ENCODE results near the gene RAD9A.
A peak's percentile ranks its signal among the peaks of the same experiment; 100 is the strongest.

The RAD9A gene

GRCh38 chr11:67349457-67349856 is 42.3 kb upstream of the RAD9A start:
- TF ChIP-seq, protein P1, sequence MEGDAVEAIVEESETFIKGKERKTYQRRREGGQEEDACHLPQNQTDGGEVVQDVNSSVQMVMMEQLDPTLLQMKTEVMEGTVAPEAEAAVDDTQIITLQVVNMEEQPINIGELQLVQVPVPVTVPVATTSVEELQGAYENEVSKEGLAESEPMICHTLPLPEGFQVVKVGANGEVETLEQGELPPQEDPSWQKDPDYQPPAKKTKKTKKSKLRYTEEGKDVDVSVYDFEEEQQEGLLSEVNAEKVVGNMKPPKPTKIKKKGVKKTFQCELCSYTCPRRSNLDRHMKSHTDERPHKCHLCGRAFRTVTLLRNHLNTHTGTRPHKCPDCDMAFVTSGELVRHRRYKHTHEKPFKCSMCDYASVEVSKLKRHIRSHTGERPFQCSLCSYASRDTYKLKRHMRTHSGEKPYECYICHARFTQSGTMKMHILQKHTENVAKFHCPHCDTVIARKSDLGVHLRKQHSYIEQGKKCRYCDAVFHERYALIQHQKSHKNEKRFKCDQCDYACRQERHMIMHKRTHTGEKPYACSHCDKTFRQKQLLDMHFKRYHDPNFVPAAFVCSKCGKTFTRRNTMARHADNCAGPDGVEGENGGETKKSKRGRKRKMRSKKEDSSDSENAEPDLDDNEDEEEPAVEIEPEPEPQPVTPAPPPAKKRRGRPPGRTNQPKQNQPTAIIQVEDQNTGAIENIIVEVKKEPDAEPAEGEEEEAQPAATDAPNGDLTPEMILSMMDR (IDR thresholded peaks at IDR 0.05; ENCODE audit: insufficient read depth, missing control alignments) = no peak
- no peak for FAIRE-seq

DNA sequence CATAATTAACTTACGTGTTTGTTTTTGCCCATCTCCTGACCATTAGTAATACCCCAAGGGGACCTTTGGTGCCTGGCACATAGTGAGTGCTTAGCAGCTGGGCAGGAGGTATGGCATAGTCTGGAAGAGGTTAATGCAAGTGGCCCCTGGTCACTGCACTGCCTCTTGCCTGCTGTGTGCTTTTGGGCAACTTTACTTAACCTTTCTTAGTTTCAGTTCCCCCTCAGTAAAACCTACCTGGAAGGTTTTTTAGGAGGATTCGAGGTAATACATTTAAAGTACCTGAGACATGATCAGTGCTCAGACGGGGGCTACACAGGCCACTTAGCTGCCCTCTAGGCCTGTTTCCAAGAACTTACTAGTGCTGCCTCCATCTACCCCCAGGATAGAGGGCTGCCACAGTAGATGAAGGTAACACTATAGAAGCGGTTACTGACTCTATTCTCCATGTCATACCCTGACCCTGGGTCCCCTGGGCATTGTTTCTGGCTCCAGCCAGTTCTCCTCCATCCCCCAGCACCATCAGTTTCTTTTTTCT is 41.8 kb upstream of the RAD9A start:
- FAIRE-seq = no peak
- no peak for DNase-seq (ENCODE audit: insufficient read length, low spot score)
- TF ChIP-seq, protein P1 (IDR thresholded peaks at IDR 0.05; ENCODE audit: insufficient read depth, missing control alignments) = no peak

More at GRCh38 chr11:67349457-67349856, 42.3 kb upstream of the RAD9A start:
- no peak for DNase-seq (ENCODE audit: insufficient read length, low spot score)

DNA sequence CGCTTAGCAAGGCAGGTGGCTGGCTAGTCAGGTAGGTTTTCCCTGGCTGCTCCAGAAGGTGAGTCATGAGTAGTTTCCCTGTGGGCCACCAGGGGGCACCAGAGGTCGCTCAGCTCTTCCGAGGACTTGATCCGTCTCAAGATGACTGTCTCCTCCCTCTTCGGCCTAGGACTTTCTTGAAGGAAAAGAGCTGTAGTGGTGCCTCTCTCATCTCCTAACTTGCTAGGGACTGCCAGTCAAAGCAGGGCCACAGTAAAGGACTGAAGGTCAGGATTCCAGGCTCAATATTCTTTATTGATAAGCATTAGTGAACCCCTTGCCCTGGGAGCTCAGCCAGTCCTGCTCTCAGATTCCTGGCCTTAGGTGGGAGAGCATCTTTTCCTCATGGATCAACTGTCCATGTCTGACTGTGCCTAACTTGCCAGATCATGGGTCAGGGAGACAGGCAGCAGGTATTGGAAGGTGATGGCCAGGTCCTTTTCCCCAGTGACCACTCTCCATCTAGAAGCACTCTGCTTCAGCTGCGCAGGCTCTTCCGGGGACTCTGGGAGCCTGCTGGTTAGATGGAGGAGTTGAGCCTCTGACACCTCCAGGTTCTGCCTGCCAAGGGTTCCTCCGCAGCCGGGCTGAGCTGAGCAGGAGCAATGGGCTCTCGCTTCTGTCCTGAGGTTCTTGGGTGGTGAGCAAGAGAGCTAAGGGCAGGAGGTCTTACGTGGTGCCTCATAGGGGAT is 40.3 kb upstream of the RAD9A start:
- FAIRE-seq = no peak
- peak; percentile 71 for DNase-seq (ENCODE audit: insufficient read length, low spot score)
- TF ChIP-seq, protein P1 (IDR thresholded peaks at IDR 0.05; ENCODE audit: insufficient read depth, missing control alignments) = peak; percentile 85

DNA sequence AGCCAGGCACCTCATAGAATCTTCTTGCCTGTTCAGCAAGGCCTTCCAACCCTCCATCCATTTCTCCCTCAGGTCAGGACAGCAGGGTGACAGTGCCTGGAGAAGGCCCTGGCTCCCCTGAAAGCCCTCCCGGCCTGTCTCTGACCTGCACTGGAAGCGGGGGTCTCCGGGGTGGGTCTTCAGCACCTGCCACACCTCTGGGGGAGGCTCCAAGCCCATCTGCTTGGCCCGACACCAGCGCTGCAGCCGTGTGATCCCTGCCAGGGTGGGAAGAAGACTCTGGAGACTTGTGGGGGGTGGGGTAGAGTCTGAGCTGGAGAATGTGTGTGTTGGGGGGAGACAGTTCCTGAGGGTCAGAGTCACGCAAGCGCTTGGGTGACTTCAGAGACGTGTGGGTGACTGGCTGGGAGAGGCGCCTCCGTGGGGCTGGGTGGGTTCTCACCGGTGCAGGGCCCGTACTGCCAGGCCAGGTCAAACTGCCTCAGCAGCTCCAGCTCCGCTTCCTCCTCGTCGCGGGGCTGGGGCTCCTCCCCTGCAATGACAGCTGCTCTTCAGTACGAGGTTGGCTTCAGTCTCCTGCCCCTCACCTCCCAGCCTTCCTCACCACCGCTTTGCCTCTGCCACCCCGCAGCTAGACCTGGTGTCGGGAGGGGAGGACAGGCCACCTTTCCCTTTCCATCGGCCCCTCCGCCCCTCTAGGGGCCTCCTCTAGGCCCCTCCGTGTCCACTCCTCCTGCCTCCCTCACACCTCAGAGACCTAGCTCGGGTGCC is 39.1 kb upstream of the RAD9A start:
- DNase-seq (ENCODE audit: insufficient read length, low spot score) = peak; percentile 10
- TF ChIP-seq, protein P1 (IDR thresholded peaks at IDR 0.05; ENCODE audit: insufficient read depth, missing control alignments) = no peak
- FAIRE-seq = no peak

- TF ChIP-seq, protein P1 (IDR thresholded peaks at IDR 0.05; ENCODE audit: insufficient read depth, missing control alignments) = no peak
- FAIRE-seq (no peak), DNase-seq (ENCODE audit: insufficient read length, low spot score) (peak; percentile 96)
Observed at GRCh38 chr11:67353317-67354074, 38.3 kb upstream of the RAD9A start, which contains the start of gene POLD4. TSS of gene POLD4 (minus strand) at chr11:67353546. CDS start at chr11:67353399, 147 bp downstream.

GRCh38 chr11:67354075-67355022 is 37.4 kb upstream of the RAD9A start:
- TF ChIP-seq, protein P1 (IDR thresholded peaks at IDR 0.05; ENCODE audit: insufficient read depth, missing control alignments) = no peak
- no peak for FAIRE-seq
- peak; percentile 9 for DNase-seq (ENCODE audit: insufficient read length, low spot score)
